Fibroblast of lung (primary cell): ENCODE results near the gene GRK7. TPM values are rescaled to one million over a fixed set of nuclear protein-coding genes. Genes with fewer than 3 reads are reported as not detected.

Source experiments
- DNase-seq, 2 donors: peaks; one replicate each; pipeline versions ENCODE4 v3.0.0 to v3.0.0-alpha.2; 2010; ENCODE audit warnings: low read depth in 2 of 2
- H2AFZ ChIP-seq: 2 replicates; pipeline ENCODE4 v1.5.1; 2012; ENCODE audit warnings: low read length, control low read depth, inconsistent platforms
- H3K27ac ChIP-seq: 2 replicates; pipeline ENCODE4 v1.5.1; 2011; ENCODE audit warnings: low read length, control low read depth; ENCODE audit not compliant: insufficient read depth
- H3K27me3 ChIP-seq: 2 replicates; pipeline ENCODE4 v1.5.1; 2011; ENCODE audit warnings: mild to moderate bottlenecking, low read length; ENCODE audit not compliant: control insufficient read depth, insufficient read depth
- H3K36me3 ChIP-seq: 2 replicates; pipeline ENCODE4 v1.5.1; 2011; ENCODE audit warnings: low read length; ENCODE audit not compliant: control insufficient read depth, insufficient read depth
- H3K4me1 ChIP-seq: 2 replicates; pipeline ENCODE4 v1.5.1; 2011; ENCODE audit warnings: low read length; ENCODE audit not compliant: control insufficient read depth, insufficient read depth; ENCODE audit errors: extremely low read depth
- H3K4me2 ChIP-seq: 2 replicates; pipeline ENCODE4 v1.5.1; 2011; ENCODE audit warnings: low read length, control low read depth; ENCODE audit not compliant: insufficient read depth; ENCODE audit errors: extremely low read depth
- H3K4me3 ChIP-seq, 4 experiments: fragments of 200-600 bp in 1 of 4; sonication (generic) in 1 of 4; replicated peaks in 1 of 4; 2 replicates each; pipeline ENCODE4 v1.5.1; 2011 to 2016; ENCODE audit warnings: low read length in 4 of 4, low read depth in 3 of 4, mild to moderate bottlenecking in 3 of 4, control low read depth in 2 of 4, inconsistent platforms in 1 of 4, mixed read lengths in 1 of 4; ENCODE audit not compliant: insufficient read depth in 1 of 4; ENCODE audit errors: control extremely low read depth in 1 of 4
- H3K79me2 ChIP-seq: 2 replicates; pipeline ENCODE4 v1.5.1; 2012; ENCODE audit warnings: mild to moderate bottlenecking, low read length, inconsistent platforms; ENCODE audit not compliant: control insufficient read depth, insufficient read depth
- H3K9ac ChIP-seq: 2 replicates; pipeline ENCODE4 v1.5.1; 2011; ENCODE audit warnings: mild to moderate bottlenecking, low read length, control low read depth; ENCODE audit not compliant: insufficient read depth
- H3K9me3 ChIP-seq: 2 replicates; pipeline ENCODE4 v1.5.1; 2012; ENCODE audit warnings: low read depth, low read length; ENCODE audit not compliant: control insufficient read depth, insufficient read depth
- H4K20me1 ChIP-seq: 2 replicates; pipeline ENCODE4 v1.5.1; 2011; ENCODE audit warnings: low read length; ENCODE audit not compliant: control insufficient read depth, insufficient read depth; ENCODE audit errors: extremely low read depth
- EZH2 ChIP-seq: IDR thresholded peaks from 2 replicates; pipeline ENCODE4 v1.5.1; 2012; ENCODE audit warnings: low read length, control low read depth, mild to moderate bottlenecking; ENCODE audit errors: missing control alignments
- polyA plus RNA-seq, 2 donors: library from polyadenylated mRNA; depleted of rRNA in 1 of 2; stranded (reverse) in 1 of 2; unstranded in 1 of 2; fragments of >200 nt; gene quantifications; 2 replicates each; pipeline ENCODE4 v1.2.1, GENCODE V29; 2011 to 2012; ENCODE audit warnings: missing spikeins in 1 of 2
- total RNA-seq: library from RNA; depleted of rRNA; stranded (reverse); fragments of >200 nt; gene quantifications from 2 replicates; pipeline ENCODE4 v1.2.1, GENCODE V29; 2014
- TF ChIP-seq, protein P1 (sequence below), 2 donors: IDR thresholded peaks in 1 of 2; conservative IDR thresholded peaks in 1 of 2; 1 replicate in 1 of 2; 2 replicates in 1 of 2; pipeline ENCODE4 v1.5.1; 2011 to 2012; ENCODE audit warnings: low read length in 2 of 2, control low read depth in 1 of 2, inconsistent platforms in 1 of 2, low read depth in 1 of 2, mild to moderate bottlenecking in 1 of 2

Gene GRK7
- total and polyA plus RNA-seq, 2 donors (not counting 1 experiment from before 2014, with no cell fraction given) = under 0.01 TPM; not detected in 1

DNA sequence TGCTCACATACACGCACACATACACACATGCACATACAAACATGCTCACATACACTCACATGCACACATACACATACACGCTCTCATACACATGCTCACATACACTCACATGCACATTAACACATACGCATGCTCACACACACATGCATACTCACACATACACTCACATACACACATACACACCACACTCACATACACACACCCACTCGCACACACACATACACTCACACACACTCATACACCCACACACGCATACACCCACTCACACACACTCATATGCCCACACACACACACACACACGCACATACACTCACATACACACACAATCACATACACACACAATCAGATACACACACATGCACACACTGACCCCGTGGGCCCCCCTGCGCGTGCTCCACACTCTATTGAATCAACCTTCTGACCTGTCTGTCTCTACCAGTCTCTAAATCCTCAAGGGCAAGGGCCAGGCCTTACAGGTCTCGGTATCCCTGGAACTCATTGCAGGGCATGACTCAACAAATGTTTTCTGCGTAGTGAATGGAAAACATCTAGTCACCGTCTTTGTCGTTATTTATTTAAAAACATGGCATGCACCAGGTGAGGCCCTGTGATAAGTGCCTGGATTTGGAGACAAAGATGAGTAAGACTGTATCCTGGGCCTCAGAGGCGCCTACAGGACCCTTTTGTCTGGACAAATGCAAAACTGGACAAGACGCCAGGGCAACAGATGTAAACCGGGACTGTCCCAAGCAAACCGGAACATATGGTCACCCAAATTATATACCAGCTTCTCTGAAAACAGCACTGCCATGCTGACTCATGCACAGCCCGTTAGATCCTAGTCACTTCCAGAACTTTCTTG is 41.8 kb downstream of the GRK7 start:
- Histone ChIP-seq H3K36me3 (no peaks in the 10 kb centered on the region), H3K4me3 (no peak overlapping the region), H3K27me3 (peaks cover 2% of the 10 kb centered on the region), H3K4me1 (no peaks in the 10 kb centered on the region), H3K9me3 (no peaks in the 10 kb centered on the region), H2AFZ (no peak overlapping the region), H3K27ac (no peak overlapping the region), H3K4me2 (no peak overlapping the region), H3K9ac (no peak overlapping the region), H3K79me2 (no peaks in the 10 kb centered on the region), H4K20me1 (no peaks in the 10 kb centered on the region)
- TF ChIP-seq, protein P1, sequence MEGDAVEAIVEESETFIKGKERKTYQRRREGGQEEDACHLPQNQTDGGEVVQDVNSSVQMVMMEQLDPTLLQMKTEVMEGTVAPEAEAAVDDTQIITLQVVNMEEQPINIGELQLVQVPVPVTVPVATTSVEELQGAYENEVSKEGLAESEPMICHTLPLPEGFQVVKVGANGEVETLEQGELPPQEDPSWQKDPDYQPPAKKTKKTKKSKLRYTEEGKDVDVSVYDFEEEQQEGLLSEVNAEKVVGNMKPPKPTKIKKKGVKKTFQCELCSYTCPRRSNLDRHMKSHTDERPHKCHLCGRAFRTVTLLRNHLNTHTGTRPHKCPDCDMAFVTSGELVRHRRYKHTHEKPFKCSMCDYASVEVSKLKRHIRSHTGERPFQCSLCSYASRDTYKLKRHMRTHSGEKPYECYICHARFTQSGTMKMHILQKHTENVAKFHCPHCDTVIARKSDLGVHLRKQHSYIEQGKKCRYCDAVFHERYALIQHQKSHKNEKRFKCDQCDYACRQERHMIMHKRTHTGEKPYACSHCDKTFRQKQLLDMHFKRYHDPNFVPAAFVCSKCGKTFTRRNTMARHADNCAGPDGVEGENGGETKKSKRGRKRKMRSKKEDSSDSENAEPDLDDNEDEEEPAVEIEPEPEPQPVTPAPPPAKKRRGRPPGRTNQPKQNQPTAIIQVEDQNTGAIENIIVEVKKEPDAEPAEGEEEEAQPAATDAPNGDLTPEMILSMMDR (conservative IDR thresholded peaks at IDR 0.05 in 1 of 2, IDR thresholded peaks at IDR 0.05 in 1 of 2; ENCODE audit: low read depth in 1 of 2, low read length in 2 of 2) = no peak
- no peak for TF ChIP-seq EZH2
- no peak for DNase-seq

DNA sequence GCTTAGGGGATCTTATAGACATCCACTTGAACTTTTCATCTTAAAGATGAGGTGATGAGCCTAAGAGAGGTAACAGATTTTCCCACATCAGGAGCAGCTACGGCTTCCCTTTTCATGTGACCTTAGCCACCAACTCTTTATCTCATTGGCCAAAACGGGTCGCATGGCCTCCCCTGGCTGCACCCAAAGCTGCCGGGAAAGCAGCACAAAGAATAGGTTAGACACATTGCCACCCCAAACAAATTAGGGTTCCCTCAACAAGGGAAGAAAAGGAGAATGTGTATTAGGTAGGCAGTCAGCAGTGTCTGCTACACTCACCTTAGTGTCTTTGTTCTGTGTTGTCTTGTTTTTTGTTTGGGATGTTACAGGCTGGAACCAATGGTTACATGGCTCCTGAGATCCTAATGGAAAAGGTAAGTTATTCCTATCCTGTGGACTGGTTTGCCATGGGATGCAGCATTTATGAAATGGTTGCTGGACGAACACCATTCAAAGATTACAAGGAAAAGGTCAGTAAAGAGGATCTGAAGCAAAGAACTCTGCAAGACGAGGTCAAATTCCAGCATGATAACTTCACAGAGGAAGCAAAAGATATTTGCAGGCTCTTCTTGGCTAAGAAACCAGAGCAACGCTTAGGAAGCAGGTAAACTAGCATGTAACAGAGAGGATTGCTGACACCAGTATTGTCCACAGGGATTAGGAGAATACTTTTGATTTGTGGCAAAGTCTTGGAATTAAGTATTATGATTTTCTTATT is 44.2 kb downstream of the GRK7 start:
- no peak overlapping the region for H3K4me2 ChIP-seq
- H2AFZ ChIP-seq = no peak overlapping the region
- TF ChIP-seq, protein P1 (conservative IDR thresholded peaks at IDR 0.05 in 1 of 2, IDR thresholded peaks at IDR 0.05 in 1 of 2; ENCODE audit: low read depth in 1 of 2, low read length in 2 of 2) = no peak
- no peak for TF ChIP-seq EZH2
- no peaks in the 10 kb centered on the region for H3K36me3 ChIP-seq
- peaks cover under 1% of the 10 kb centered on the region for H3K27me3 ChIP-seq
- H3K27ac ChIP-seq = no peak overlapping the region
- no peak for DNase-seq
- no peaks in the 10 kb centered on the region for H3K79me2 ChIP-seq
- no peaks in the 10 kb centered on the region for H3K4me1 ChIP-seq
- no peaks in the 10 kb centered on the region for H4K20me1 ChIP-seq
- H3K4me3 ChIP-seq = no peak overlapping the region
- no peaks in the 10 kb centered on the region for H3K9me3 ChIP-seq
- H3K9ac ChIP-seq = no peak overlapping the region

DNA sequence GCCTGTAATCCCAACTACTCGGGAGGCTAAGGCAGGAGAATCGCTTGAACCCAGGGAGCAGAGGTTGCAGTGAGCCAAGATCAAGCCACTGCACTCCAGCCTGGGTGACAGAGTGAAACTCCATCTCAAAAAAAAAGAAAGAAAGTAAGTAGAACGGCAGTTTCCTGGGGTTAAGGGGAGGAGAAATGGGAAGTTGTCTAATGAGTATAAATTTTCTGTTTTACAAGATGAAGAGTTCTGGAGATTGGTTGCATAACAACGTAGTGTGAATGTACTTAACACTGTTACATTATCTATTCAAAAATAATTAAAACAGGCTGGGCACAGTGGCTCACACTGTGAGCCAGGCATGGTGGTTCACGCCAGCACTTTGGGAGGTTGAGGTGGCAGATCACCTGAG is 45.4 kb downstream of the GRK7 start:
- DNase-seq = no peak
- Histone ChIP-seq H3K36me3 (no peaks in the 10 kb centered on the region), H3K4me2 (no peak overlapping the region), H3K4me1 (no peaks in the 10 kb centered on the region), H3K9me3 (no peaks in the 10 kb centered on the region), H4K20me1 (no peaks in the 10 kb centered on the region), H2AFZ (no peak overlapping the region), H3K79me2 (no peaks in the 10 kb centered on the region), H3K27me3 (no peaks in the 10 kb centered on the region), H3K27ac (no peak overlapping the region), H3K9ac (no peak overlapping the region), H3K4me3 (no peak overlapping the region)
- TF ChIP-seq, protein P1 (conservative IDR thresholded peaks at IDR 0.05 in 1 of 2, IDR thresholded peaks at IDR 0.05 in 1 of 2; ENCODE audit: low read depth in 1 of 2, low read length in 2 of 2) = no peak
- TF ChIP-seq EZH2 = no peak
